PC-3 (cell line): ENCODE results near the gene MAP2K5.

Experiments
- EZH2phosphoT487 ChIP-seq: fragments of 300-600 bp; sonication (generic); IDR thresholded peaks from 2 replicates; pipeline ENCODE4 v1.6.1; 2018; ENCODE audit warnings: mild to moderate bottlenecking, antibody characterized with exemption, low read length, borderline replicate concordance
- TF ChIP-seq, protein P1 (sequence below): fragments of 300-600 bp; sonication (generic); conservative IDR thresholded peaks from 2 replicates; pipeline ENCODE4 v1.5.1; 2017; ENCODE audit warnings: antibody characterized with exemption, low read depth, mild to moderate bottlenecking, low read length

- TF ChIP-seq, protein P1, sequence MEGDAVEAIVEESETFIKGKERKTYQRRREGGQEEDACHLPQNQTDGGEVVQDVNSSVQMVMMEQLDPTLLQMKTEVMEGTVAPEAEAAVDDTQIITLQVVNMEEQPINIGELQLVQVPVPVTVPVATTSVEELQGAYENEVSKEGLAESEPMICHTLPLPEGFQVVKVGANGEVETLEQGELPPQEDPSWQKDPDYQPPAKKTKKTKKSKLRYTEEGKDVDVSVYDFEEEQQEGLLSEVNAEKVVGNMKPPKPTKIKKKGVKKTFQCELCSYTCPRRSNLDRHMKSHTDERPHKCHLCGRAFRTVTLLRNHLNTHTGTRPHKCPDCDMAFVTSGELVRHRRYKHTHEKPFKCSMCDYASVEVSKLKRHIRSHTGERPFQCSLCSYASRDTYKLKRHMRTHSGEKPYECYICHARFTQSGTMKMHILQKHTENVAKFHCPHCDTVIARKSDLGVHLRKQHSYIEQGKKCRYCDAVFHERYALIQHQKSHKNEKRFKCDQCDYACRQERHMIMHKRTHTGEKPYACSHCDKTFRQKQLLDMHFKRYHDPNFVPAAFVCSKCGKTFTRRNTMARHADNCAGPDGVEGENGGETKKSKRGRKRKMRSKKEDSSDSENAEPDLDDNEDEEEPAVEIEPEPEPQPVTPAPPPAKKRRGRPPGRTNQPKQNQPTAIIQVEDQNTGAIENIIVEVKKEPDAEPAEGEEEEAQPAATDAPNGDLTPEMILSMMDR: no peak
- TF ChIP-seq EZH2phosphoT487: no peak
Measured at GRCh38 chr15:67738056-67738455, 195.6 kb downstream of the MAP2K5 start.
